Stimulated activated CD4-positive, alpha-beta T cell treated with anti-CD3 and anti-CD28 coated beads, TNF-alpha, amount 100 ng/mL, for 24 hours (primary cell): ENCODE results near the gene ZNF208.
A peak's percentile ranks its signal among the peaks of the same experiment; 100 is the strongest.
"Not testable (repeated sequence)": the region's sequence is repeated elsewhere in the genome, so short reads cannot be mapped to it uniquely, and the experiment has no call there.

Source experiments
- DNase-seq, 3 experiments: peaks; one replicate each; pipeline ENCODE4 v3.0.0-alpha.2; 2020; ENCODE audit warnings: low read depth in 3 of 3

The ZNF208 gene

DNA sequence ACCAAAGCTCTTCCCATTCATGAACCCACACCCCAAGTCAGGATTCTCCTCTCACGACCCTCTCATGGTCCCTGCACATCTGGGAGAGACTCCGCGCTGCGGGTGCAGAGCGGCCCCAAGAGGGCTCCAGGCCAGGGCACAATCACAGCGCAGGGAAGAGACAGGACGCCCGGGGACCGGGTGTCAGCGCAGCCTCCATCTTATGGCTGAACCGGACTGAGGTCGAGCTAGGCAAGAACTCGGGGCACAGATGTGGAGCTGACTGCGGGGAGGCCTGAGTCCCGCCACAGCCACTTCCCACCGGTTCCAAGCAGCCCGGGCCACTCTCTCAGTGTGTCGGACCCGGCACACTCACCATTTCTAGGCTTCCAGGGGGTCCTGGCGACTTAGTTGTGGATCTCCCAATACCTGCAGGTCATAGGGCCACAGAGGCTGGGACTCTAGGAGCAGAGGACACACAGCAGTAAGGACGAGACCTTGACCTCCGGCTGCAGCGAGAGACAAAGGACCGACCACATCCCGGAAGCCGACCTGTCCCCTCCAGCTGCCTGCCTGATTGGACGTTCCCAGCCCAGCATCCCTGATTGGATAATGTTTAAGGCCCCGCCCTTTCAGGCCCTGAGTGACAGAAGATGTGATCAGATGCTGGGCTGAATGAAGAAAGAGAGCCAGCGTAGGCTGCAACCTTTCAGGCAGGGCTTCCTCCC, at the start of gene ZNF208:
Gene ZNF208 (minus strand): TSS at position 507 of the 707 bp plus-strand sequence. CDS start 149 bp downstream, at position 358.
- DNase-seq = peak in 2 of 3 experiments; percentile 2 to 25

GRCh38 chr19:22052644-22053013, 41.9 kb upstream of the ZNF208 start:
- DNase-seq = no peak

GRCh38 chr19:22041151-22041550, 30.4 kb upstream of the ZNF208 start:
- DNase-seq = not testable (repeated sequence)

- no peak for DNase-seq
Measured at GRCh38 chr19:22030680-22031079, 19.9 kb upstream of the ZNF208 start.

- DNase-seq = no peak
Measured at GRCh38 chr19:22026687-22027086, 15.9 kb upstream of the ZNF208 start.

- DNase-seq = not testable (repeated sequence)
Measured at GRCh38 chr19:22025539-22025938, 14.8 kb upstream of the ZNF208 start.

DNA sequence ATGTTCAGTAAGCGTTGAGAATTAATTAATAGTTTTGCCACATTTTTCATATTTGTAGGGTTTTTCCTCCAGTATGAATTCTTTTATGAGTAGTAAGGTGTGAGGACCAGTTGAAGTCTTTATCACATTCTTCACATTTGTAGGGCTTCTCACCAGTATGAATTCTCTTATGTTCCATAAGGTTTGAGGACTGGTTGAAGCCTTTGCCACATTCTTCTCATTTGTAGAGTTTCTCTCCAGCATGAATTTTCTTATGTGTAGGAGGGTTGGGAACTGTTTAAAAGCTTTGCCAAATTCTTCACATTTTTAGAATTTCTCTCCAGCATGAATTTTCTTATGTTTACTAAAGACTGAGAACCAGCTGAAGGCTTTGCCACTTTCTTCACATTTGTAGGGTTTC, 40.3 kb downstream of the ZNF208 start:
- DNase-seq = no peak

GRCh38 chr19:21947775-21948174, 63.0 kb downstream of the ZNF208 start:
- DNase-seq = no peak

DNA sequence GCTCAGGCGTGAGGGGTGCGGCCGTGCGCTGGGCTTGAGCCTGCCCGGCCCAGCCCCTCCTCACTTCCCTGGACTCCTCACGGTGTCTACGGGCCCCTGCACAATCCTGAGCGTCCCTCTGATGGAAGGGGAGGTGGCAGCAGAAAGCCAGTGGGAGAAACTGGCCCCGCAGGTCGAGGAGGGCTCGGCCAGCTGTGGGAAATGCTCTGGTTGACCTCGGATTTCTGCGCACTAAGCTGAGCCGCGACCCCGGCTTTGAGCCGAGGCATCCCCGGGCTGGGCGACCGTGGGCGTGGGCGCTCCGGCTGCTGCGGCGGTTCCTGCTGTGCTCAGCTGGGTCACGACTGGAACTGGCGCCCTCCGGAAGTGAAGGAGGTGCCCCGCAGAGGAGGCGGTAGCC, 70.1 kb downstream of the ZNF208 start:
- no peak for DNase-seq

DNA sequence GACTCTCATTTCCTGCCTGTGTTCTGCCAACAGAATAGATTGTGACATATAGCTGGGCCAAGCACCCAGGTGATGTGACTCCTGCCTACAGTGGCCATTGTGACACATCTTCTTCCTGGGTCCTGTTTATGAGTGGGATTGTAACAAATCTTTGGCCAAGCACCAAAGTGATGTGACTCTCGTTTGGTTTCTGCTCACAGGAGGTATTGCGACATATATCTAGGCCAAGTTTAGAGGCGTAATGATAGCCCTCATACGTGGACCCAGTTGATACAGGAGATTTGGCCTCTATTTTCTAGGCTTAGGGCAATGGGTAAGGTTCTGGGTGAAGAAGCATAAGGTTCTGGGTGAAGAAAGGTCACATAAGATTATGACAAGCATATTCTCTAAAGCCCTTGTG, 76.2 kb downstream of the ZNF208 start:
- no peak for DNase-seq

DNA sequence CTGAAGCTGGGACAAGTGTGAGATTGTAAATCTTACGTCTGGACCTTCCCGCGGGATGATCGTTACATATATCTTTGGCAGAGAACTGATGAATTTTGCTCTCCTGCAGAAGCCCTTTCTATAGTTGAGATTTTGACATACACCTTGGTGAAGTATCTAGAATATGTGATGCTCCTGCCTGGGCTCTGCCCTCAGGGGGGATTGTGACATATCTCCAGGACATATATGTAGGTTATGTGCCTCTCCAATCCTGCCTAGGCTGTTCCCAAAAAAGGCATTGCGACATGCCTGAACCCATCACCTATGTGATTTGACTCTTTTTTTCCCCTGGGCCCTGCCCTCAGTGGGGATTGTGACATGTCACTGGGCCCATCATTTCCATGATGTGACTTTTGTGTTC, 76.6 kb downstream of the ZNF208 start:
- DNase-seq = no peak

GRCh38 chr19:21922276-21922675, 88.5 kb downstream of the ZNF208 start:
- DNase-seq = no peak

DNA sequence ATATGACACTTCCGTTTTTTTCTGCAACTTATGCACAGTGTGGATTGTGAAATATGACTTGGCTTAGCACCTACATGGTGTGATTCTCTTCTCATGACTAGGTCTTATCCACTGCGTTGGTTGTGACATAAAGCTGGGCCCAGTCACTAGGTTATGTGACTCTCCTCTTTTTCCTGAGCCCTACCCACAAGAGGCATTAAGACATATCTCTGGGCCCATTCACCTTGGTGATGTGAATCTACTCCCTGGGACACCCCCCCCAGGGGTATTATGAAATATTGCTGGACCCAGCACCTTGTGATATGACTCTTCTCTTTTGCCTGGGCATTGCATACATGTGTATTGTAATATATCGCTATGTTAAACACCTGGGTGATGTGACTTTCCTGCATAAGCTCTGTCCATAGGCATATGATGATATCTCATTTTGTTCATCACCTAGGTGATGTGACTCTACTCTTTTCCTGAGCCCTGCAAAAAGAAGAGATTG, 89.0 kb downstream of the ZNF208 start:
- DNase-seq = no peak

DNA sequence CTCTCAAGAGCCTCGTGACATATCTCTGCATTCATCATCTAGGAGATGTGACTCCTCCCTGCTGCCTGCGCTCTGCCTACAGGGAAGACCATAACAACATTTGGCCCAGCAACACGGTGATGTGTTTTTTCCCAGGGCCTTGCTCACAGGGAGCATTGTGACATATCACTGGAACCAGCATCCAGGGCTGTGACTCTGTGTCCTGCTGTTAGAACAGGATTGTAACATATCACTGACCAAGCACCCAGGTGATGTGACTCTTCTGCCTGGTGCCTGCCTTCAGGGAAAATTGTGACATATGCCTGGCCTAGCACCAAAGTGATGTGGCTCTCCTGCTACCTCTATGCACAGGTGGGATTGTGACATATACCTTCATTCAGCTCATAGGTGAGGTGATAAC, 95.3 kb downstream of the ZNF208 start:
- no peak for DNase-seq

- DNase-seq = no peak
Measured at GRCh38 chr19:21912654-21913053, 98.1 kb downstream of the ZNF208 start.

DNA sequence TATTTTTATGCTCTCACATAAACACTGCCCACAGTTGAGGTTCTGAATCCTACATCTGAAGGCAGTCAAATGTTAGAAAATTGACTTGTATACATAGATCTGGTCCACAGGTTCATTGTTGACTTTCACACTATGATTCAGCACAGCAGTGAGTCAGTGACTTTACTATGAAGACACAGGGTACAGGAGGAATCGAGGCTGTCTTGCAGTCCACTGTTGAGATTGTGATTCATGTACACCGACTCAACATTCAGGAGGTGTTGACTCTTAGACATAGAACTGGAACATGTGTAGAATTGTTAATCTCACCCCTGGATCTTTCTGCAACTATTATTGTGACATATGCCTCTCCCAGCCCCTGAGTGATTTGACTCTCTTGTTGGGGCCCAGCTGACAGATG, 100.4 kb downstream of the ZNF208 start:
- no peak for DNase-seq

GRCh38 chr19:21908066-21908465, 102.7 kb downstream of the ZNF208 start:
- DNase-seq = no peak

GRCh38 chr19:21907516-21907915, 103.2 kb downstream of the ZNF208 start:
- no peak for DNase-seq

- no peak for DNase-seq
Measured at GRCh38 chr19:21902571-21902970, 108.2 kb downstream of the ZNF208 start.

- DNase-seq = no peak
Measured at GRCh38 chr19:21901861-21902260, 108.9 kb downstream of the ZNF208 start.

GRCh38 chr19:21900401-21900800, 110.3 kb downstream of the ZNF208 start:
- no peak for DNase-seq

GRCh38 chr19:21891086-21891485, 119.7 kb downstream of the ZNF208 start:
- DNase-seq = no peak

DNA sequence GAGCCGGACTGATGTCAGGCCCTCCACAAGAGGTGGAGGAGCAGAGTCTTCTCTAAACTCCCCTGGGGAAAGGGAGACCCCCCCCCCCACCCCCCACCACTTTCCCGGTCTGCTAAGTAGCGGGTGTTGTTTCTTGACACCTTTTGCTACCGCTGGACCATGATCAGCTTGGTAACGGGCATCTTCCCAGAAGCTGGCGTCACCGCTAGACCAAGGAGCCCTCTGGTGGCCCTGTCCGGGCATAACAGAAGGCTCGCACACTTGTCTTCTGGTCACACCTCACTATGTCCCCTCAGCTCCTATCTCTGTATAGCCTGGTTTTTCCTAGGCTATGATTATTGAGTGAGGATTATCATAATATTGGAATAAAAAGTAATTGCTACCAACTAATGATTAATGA, 120.7 kb downstream of the ZNF208 start:
- DNase-seq = peak in 1 of 3 experiments; percentile 28

- DNase-seq = not testable (repeated sequence)
Measured at GRCh38 chr19:21885516-21885915, 125.2 kb downstream of the ZNF208 start.
